Panc1 (cell line): ENCODE measurements around the gene IL21R. TPM values are rescaled to one million over a fixed set of nuclear protein-coding genes. Genes with fewer than 3 reads are reported as not detected.

Source experiments
- ATAC-seq: fragments of 200-7000 bp; cut with Tn5 transposase; 2 replicates; pipeline ENCODE4 v1.9.1; 2020; ENCODE audit warnings: mild to moderate bottlenecking, moderate library complexity
- BruUV-seq: library from RNA; stranded (reverse); fragments of 400-500 nt; replicated peaks from 2 replicates; lab custom pipeline; 2021; lab: Mats Ljungman, UMichigan
- CTCF ChIA-PET: fragments of 300-600 bp; sonication (Branson Sonifier 250); formaldehyde crosslinking; loops from one replicate; lab custom pipeline; 2022; ENCODE audit warnings: antibody characterized with exemption; lab: Charles Lee
- POLR2A ChIA-PET: fragments of 300-600 bp; sonication (Branson Sonifier 250); formaldehyde crosslinking; loops from one replicate; lab custom pipeline; 2022; ENCODE audit warnings: antibody characterized with exemption; lab: Charles Lee
- DNase-seq: peaks from one replicate; pipeline ENCODE4 v3.0.0-alpha.2; 2010; ENCODE audit warnings: low read depth, low spot score
- H3K27ac ChIP-seq: 2 replicates; pipeline ENCODE4 v1.5.1; 2011; ENCODE audit warnings: mild to moderate bottlenecking, low read length, inconsistent platforms
- H3K27me3 ChIP-seq: fragments of 200-500 bp; sonication (Bioruptor generic); 2 replicates; pipeline ENCODE4 v1.6.0; 2014; ENCODE audit warnings: low read length, inconsistent platforms; ENCODE audit not compliant: control insufficient read depth, insufficient read depth
- H3K36me3 ChIP-seq: fragments of 200-500 bp; sonication (Bioruptor generic); 2 replicates; pipeline ENCODE4 v1.5.1; 2014; ENCODE audit warnings: inconsistent platforms, mild to moderate bottlenecking, low read length, moderate library complexity; ENCODE audit not compliant: control insufficient read depth, insufficient read depth
- H3K4me1 ChIP-seq: 2 replicates; pipeline ENCODE4 v1.5.1; 2011; ENCODE audit warnings: inconsistent platforms, mild to moderate bottlenecking, low read length, moderate library complexity; ENCODE audit not compliant: control insufficient read depth, insufficient read depth
- H3K4me3 ChIP-seq, 2 experiments: 2 replicates each; pipeline ENCODE4 v1.5.1; 2011 to 2012; ENCODE audit warnings: low read depth in 2 of 2, low read length in 2 of 2, mild to moderate bottlenecking in 2 of 2, inconsistent platforms in 1 of 2, moderate library complexity in 1 of 2
- H3K9me3 ChIP-seq: fragments of 200-500 bp; sonication (Bioruptor generic); 2 replicates; pipeline ENCODE4 v1.5.1; 2014; ENCODE audit warnings: low read depth, mild to moderate bottlenecking, inconsistent platforms, low read length, moderate library complexity; ENCODE audit not compliant: control insufficient read depth, insufficient read depth
- POLR2AphosphoS5 ChIP-seq: IDR thresholded peaks from 2 replicates; pipeline ENCODE4 v1.6.1; 2012; ENCODE audit warnings: mild to moderate bottlenecking, low read depth, low read length, moderate library complexity
- SIN3A ChIP-seq: IDR thresholded peaks from 2 replicates; pipeline ENCODE4 v1.6.1; 2012; ENCODE audit warnings: low read depth, mild to moderate bottlenecking, low read length, moderate library complexity, borderline replicate concordance; ENCODE audit not compliant: insufficient read depth
- TCF7L2 ChIP-seq: IDR thresholded peaks from 2 replicates; pipeline ENCODE4 v1.6.1; 2011; ENCODE audit warnings: mild to moderate bottlenecking, low read depth, low read length, inconsistent platforms
- in situ Hi-C: cut with HindIII; loops from 2 replicates; pipeline ENCODE4 v1.10.0; 2016; ENCODE audit warnings: low sequenced_read_pairs, low pct_unique_long_range_greater_than_20kb
- intact Hi-C: fragments of 100-400 bp; cut with micrococcal nuclease; formaldehyde crosslinking; loops from one replicate; pipeline ENCODE4 v1.10.0; 2022; ENCODE audit not compliant: unreplicated experiment
- total RNA-seq: library from RNA; stranded (reverse); gene quantifications from one replicate; pipeline ENCODE4 v1.2.1, GENCODE V29; 2021; ENCODE audit not compliant: unreplicated experiment
- TF ChIP-seq, protein P1 (sequence below), 2 experiments: IDR thresholded peaks; 2 replicates each; pipeline ENCODE4 v1.6.1; 2011 to 2012; ENCODE audit warnings: low read depth in 2 of 2, control low read depth in 1 of 2, low read length in 1 of 2, mild to moderate bottlenecking in 1 of 2, moderate library complexity in 1 of 2; ENCODE audit not compliant: insufficient read depth in 1 of 2
- TF ChIP-seq, protein P2 (sequence below): fragments of 450-650 bp; IDR thresholded peaks from 2 replicates; pipeline ENCODE4 v1.5.1; 2017; ENCODE audit warnings: mild to moderate bottlenecking

Gene IL21R
- total RNA-seq, 1 experiment from 2014 or later = 0.10 TPM

DNA sequence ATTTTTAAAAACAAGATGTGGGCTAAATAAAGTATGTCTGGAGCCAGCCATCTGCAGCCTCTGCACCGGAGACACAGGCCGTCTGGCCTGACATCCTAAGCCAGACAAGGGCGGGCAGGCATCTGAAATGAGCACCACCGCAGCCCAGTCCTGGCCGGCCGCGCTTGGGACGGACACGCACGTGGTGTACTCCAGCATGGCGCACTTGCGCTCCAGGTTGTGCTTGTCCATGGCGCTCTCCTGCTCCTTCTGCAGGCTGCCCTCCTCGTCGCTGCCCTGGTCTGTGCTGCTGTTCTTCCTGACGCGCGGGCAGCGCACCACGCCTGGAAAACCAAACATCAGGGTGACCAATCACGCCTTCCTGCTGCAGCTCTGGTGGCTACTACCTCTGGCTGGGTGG is 87.4 kb downstream of the IL21R start:
- Histone ChIP-seq H3K4me3 (no peak overlapping the region), H3K9me3 (no peaks in the 10 kb centered on the region), H3K27ac (no peak overlapping the region), H3K27me3 (no peaks in the 10 kb centered on the region), H3K36me3 (peaks cover 29% of the 10 kb centered on the region), H3K4me1 (no peaks in the 10 kb centered on the region)
- ChIA-PET POLR2A (no interaction called here), CTCF (no interaction called here)
- no TSS peak for BruUV-seq
- intact Hi-C loops (no loop called here), in situ Hi-C loops (no loop called here)
- ATAC-seq (no peak), DNase-seq (no peak)
- no peak for TF ChIP-seq SIN3A
- TF ChIP-seq, protein P1, sequence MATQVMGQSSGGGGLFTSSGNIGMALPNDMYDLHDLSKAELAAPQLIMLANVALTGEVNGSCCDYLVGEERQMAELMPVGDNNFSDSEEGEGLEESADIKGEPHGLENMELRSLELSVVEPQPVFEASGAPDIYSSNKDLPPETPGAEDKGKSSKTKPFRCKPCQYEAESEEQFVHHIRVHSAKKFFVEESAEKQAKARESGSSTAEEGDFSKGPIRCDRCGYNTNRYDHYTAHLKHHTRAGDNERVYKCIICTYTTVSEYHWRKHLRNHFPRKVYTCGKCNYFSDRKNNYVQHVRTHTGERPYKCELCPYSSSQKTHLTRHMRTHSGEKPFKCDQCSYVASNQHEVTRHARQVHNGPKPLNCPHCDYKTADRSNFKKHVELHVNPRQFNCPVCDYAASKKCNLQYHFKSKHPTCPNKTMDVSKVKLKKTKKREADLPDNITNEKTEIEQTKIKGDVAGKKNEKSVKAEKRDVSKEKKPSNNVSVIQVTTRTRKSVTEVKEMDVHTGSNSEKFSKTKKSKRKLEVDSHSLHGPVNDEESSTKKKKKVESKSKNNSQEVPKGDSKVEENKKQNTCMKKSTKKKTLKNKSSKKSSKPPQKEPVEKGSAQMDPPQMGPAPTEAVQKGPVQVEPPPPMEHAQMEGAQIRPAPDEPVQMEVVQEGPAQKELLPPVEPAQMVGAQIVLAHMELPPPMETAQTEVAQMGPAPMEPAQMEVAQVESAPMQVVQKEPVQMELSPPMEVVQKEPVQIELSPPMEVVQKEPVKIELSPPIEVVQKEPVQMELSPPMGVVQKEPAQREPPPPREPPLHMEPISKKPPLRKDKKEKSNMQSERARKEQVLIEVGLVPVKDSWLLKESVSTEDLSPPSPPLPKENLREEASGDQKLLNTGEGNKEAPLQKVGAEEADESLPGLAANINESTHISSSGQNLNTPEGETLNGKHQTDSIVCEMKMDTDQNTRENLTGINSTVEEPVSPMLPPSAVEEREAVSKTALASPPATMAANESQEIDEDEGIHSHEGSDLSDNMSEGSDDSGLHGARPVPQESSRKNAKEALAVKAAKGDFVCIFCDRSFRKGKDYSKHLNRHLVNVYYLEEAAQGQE (IDR thresholded peaks at IDR 0.05; ENCODE audit: insufficient read depth in 1 of 2, low read depth in 2 of 2, low read length in 1 of 2) = no peak
- no peak for TF ChIP-seq POLR2AphosphoS5
- TF ChIP-seq, protein P2, sequence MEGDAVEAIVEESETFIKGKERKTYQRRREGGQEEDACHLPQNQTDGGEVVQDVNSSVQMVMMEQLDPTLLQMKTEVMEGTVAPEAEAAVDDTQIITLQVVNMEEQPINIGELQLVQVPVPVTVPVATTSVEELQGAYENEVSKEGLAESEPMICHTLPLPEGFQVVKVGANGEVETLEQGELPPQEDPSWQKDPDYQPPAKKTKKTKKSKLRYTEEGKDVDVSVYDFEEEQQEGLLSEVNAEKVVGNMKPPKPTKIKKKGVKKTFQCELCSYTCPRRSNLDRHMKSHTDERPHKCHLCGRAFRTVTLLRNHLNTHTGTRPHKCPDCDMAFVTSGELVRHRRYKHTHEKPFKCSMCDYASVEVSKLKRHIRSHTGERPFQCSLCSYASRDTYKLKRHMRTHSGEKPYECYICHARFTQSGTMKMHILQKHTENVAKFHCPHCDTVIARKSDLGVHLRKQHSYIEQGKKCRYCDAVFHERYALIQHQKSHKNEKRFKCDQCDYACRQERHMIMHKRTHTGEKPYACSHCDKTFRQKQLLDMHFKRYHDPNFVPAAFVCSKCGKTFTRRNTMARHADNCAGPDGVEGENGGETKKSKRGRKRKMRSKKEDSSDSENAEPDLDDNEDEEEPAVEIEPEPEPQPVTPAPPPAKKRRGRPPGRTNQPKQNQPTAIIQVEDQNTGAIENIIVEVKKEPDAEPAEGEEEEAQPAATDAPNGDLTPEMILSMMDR = no peak
- no peak for TF ChIP-seq TCF7L2

DNA sequence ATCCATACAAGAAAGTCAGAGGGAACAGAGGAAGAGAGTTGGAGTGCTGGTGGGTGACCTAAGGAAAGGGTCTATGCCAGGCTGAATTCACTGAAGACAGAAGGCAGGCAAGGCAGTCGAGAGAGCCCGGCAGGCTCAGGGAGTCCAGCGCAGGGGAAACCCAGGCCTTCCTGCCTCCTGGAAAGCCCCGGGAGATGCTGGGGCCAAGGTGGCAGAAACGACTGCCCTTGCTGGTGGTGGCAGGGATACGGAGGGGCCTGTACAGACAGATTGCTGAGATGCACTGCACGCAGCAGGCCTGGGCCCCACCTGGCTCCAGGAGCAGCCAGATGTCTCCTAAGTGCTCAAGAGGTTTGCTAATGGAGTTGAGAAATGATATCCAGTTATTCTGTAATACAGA is 87.9 kb downstream of the IL21R start:
- CTCF ChIA-PET = no interaction called here
- Histone ChIP-seq H3K4me1 (no peaks in the 10 kb centered on the region), H3K4me3 (no peak overlapping the region), H3K9me3 (no peaks in the 10 kb centered on the region), H3K27me3 (no peaks in the 10 kb centered on the region), H3K27ac (no peak overlapping the region), H3K36me3 (peaks cover 29% of the 10 kb centered on the region)
- POLR2A ChIA-PET = no interaction called here
- in situ Hi-C loops = no loop called here
- ATAC-seq (no peak), DNase-seq (no peak)
- intact Hi-C loops = no loop called here
- BruUV-seq = no TSS peak
- no peak for TF ChIP-seq SIN3A
- TF ChIP-seq, protein P2 = no peak
